CD8-positive, alpha-beta memory T cell (primary cell): ENCODE measurements around the gene FER1L5. TPM values are rescaled to one million over a fixed set of nuclear protein-coding genes. Genes with fewer than 3 reads are reported as not detected.

Experiments
- CTCF ChIA-PET: fragments of 350-600 bp; sonication (Branson Sonifier 250); formaldehyde crosslinking; loops from one replicate; lab custom pipeline; 2021; ENCODE audit warnings: antibody characterized with exemption; lab: Charles Lee
- POLR2A ChIA-PET: fragments of 350-600 bp; sonication (Branson Sonifier 250); formaldehyde crosslinking; loops from one replicate; lab custom pipeline; 2021; ENCODE audit warnings: antibody characterized with exemption; lab: Charles Lee
- DNase-seq, 5 donors: peaks; one replicate each; pipeline versions ENCODE4 v3.0.0 to v3.0.0-alpha.2; 2020 to 2022; ENCODE audit warnings: mixed read lengths in 1 of 5
- H3K27ac ChIP-seq: one replicate; pipeline ENCODE4 v1.7.0; 2013; ENCODE audit warnings: low read depth, mild to moderate bottlenecking, low read length, moderate library complexity
- H3K27me3 ChIP-seq: 2 replicates; pipeline ENCODE4 v1.7.0; 2013; ENCODE audit warnings: low read length, mild to moderate bottlenecking; ENCODE audit not compliant: insufficient read depth, poor library complexity, severe bottlenecking
- H3K36me3 ChIP-seq: 2 replicates; pipeline ENCODE4 v1.7.0; 2013; ENCODE audit warnings: mild to moderate bottlenecking, low read length, moderate library complexity; ENCODE audit not compliant: insufficient read depth
- H3K4me1 ChIP-seq: 2 replicates; pipeline ENCODE4 v1.7.0; 2013; ENCODE audit warnings: mild to moderate bottlenecking, low read length, moderate library complexity; ENCODE audit not compliant: insufficient read depth
- H3K4me3 ChIP-seq: 2 replicates; pipeline ENCODE4 v1.7.0; 2013; ENCODE audit warnings: mild to moderate bottlenecking, low read length
- H3K9me3 ChIP-seq: 2 replicates; pipeline ENCODE4 v1.7.0; 2013; ENCODE audit warnings: mild to moderate bottlenecking, low read length
- H3K27ac Mint-ChIP-seq, 8 donors: one replicate each; pipeline ENCODE4 v1.8.0; 2020 to 2021; ENCODE audit warnings: mixed read lengths in 8 of 8, mild to moderate bottlenecking in 6 of 8, inconsistent platforms in 3 of 8, moderate library complexity in 3 of 8
- H3K27me3 Mint-ChIP-seq, 2 donors: one replicate each; pipeline ENCODE4 v1.8.0; 2020 to 2021; ENCODE audit warnings: mixed read lengths in 2 of 2, mild to moderate bottlenecking in 1 of 2, moderate library complexity in 1 of 2
- H3K36me3 Mint-ChIP-seq, 3 donors: one replicate each; pipeline ENCODE4 v1.8.0; 2020 to 2021; ENCODE audit warnings: mixed read lengths in 3 of 3, inconsistent platforms in 1 of 3, mild to moderate bottlenecking in 1 of 3
- H3K4me1 Mint-ChIP-seq, 3 donors: one replicate each; pipeline ENCODE4 v1.8.0; 2020 to 2021; ENCODE audit warnings: mixed read lengths in 3 of 3, inconsistent platforms in 1 of 3, mild to moderate bottlenecking in 1 of 3
- H3K4me3 Mint-ChIP-seq, 7 donors: one replicate each; pipeline ENCODE4 v1.8.0; 2020 to 2021; ENCODE audit warnings: mixed read lengths in 7 of 7, mild to moderate bottlenecking in 6 of 7, moderate library complexity in 4 of 7, inconsistent platforms in 2 of 7
- H3K9me3 Mint-ChIP-seq, 5 donors: one replicate each; pipeline ENCODE4 v1.8.0; 2020 to 2022; ENCODE audit warnings: mixed read lengths in 5 of 5, mild to moderate bottlenecking in 3 of 5, moderate library complexity in 2 of 5, inconsistent platforms in 1 of 5
- polyA plus RNA-seq: library from polyadenylated mRNA; unstranded; fragments of 300-500 nt; fragmentation: Illumina TruSeq; gene quantifications from one replicate; pipeline ENCODE4 v1.2.3, GENCODE V29; 2021
- total RNA-seq, 2 experiments: library from RNA; stranded (reverse); gene quantifications; one replicate each; pipeline ENCODE4 v1.2.3, GENCODE V29; 2021

The FER1L5 gene
- total and polyA plus RNA-seq, 3 experiments from 2014 or later = not detected

DNA sequence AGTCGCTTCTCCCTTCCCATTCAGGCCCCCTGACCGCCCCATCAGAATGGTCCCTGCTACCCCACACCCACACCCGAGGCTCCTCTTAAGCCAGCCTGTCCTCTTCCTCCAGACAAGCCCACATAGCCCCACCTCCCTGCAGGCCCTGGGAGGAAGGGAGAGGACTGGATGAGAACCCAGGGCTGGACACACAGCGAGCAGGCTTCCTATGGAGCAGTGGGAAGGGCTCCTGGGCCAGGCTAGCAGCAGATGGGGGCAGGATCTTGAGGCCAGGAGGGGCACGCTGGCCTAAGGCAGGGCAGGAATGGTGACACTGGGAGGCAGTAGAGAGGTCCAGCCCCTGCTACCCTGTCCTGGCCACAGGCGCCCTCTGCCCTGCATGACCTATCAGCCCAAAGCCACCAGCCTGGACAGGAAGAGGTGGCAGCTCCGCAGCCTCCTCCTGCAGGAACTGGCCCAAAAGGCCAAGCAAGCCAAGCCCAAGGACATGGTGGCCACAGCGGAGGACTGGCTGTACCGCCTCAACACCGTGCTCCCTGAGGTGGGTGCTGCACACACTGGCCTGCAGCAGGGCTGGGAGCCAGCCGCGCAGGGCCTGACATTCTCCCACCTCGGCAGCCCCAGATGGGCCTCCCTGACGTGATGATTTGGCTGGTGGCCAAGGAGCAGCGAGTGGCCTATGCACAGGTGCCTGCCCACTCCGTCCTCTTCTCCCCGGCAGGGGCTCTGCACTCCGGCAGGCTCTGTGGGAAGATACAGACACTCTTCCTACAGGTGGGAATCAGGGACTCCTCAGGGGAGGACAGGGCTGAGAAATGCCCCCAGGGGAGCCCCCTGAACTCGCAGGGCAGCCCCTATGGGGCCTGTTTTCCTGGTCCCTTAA lies 43.3 kb downstream of the FER1L5 start:
- Mint-ChIP-seq H3K4me3 (no peak overlapping the region), H3K4me1 (no peaks in the 10 kb centered on the region), H3K36me3 (no peaks in the 10 kb centered on the region), H3K27ac (no peak overlapping the region), H3K27me3 (peaks cover 5 to 13% of the 10 kb centered on the region in 2 donors), H3K9me3 (no peaks in the 10 kb centered on the region)
- CTCF ChIA-PET = no interaction called here
- Histone ChIP-seq H3K4me1 (no peaks in the 10 kb centered on the region), H3K27me3 (no peaks in the 10 kb centered on the region), H3K9me3 (no peaks in the 10 kb centered on the region), H3K4me3 (no peak overlapping the region), H3K27ac (no peak overlapping the region), H3K36me3 (no peaks in the 10 kb centered on the region)
- no peak for DNase-seq
- POLR2A ChIA-PET = no interaction called here

GRCh38 chr2:96687266-96687665 lies 44.7 kb downstream of the FER1L5 start:
- POLR2A ChIA-PET = no interaction called here
- H3K4me3 ChIP-seq = no peak overlapping the region
- H3K4me1 ChIP-seq = no peaks in the 10 kb centered on the region
- H3K27ac Mint-ChIP-seq = peak overlapping the region in 1 of 8 donors; percentile 77
- CTCF ChIA-PET = no interaction called here
- H3K9me3 Mint-ChIP-seq = no peaks in the 10 kb centered on the region
- no peak for DNase-seq
- H3K4me3 Mint-ChIP-seq = no peak overlapping the region
- no peaks in the 10 kb centered on the region for H3K4me1 Mint-ChIP-seq
- peaks cover 5 to 13% of the 10 kb centered on the region in 2 donors for H3K27me3 Mint-ChIP-seq
- H3K36me3 Mint-ChIP-seq = no peaks in the 10 kb centered on the region
- H3K9me3 ChIP-seq = no peaks in the 10 kb centered on the region
- H3K27ac ChIP-seq = no peak overlapping the region
- H3K36me3 ChIP-seq = no peaks in the 10 kb centered on the region
- no peaks in the 10 kb centered on the region for H3K27me3 ChIP-seq

GRCh38 chr2:96687711-96688640 lies 45.4 kb downstream of the FER1L5 start:
- Mint-ChIP-seq H3K9me3 (no peaks in the 10 kb centered on the region), H3K27ac (no peak overlapping the region), H3K4me1 (no peaks in the 10 kb centered on the region), H3K4me3 (no peak overlapping the region), H3K36me3 (no peaks in the 10 kb centered on the region), H3K27me3 (peaks cover 5 to 13% of the 10 kb centered on the region in 2 donors)
- Histone ChIP-seq H3K4me1 (no peaks in the 10 kb centered on the region), H3K36me3 (no peaks in the 10 kb centered on the region), H3K27me3 (no peaks in the 10 kb centered on the region), H3K9me3 (no peaks in the 10 kb centered on the region), H3K4me3 (no peak overlapping the region), H3K27ac (no peak overlapping the region)
- ChIA-PET CTCF (no interaction called here), POLR2A (no interaction called here)
- DNase-seq = no peak

DNA sequence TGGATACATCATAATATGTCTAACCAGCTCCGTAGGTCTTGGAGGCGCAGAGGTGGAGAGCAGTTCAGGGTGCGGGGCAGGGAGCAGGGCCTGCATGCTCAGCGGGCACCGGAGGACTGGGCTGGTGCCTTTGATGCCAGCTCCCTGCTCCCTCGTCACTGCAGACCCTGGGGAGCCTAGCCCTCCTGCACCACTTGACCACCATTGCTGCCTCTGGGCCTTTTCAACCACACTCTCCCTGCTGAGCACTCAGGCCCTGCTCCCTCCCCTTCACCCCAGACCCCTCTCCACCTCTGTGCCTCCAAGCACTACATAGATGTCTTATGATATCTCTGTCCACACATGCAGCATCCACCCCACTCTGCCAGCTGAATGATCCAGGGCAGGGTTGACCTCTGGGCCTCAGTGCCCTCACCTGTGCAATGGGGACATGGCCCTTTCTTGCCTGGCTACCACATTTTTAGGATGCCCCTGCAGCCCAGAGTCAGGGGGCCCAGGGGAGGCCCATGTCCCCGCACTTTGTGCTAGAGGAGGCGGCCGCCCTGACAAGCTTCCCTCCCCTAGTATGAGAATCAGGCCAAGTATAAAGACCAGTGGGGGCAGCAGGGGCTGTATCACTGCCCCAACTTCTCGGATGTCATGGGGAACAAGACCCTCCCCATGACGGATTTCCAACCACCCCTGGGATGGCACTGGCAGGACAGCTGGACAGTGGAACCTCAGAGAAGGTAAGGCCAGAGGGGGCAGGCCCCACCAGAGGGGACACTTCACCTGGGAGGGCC lies 46.3 kb downstream of the FER1L5 start:
- no peaks in the 10 kb centered on the region for H3K27me3 ChIP-seq
- H3K9me3 Mint-ChIP-seq = no peaks in the 10 kb centered on the region
- H3K4me3 ChIP-seq = no peak overlapping the region
- H3K36me3 Mint-ChIP-seq = no peaks in the 10 kb centered on the region
- no peaks in the 10 kb centered on the region for H3K4me1 Mint-ChIP-seq
- CTCF ChIA-PET = no interaction called here
- no peaks in the 10 kb centered on the region for H3K9me3 ChIP-seq
- H3K27ac ChIP-seq = no peak overlapping the region
- POLR2A ChIA-PET = no interaction called here
- H3K27ac Mint-ChIP-seq = no peak overlapping the region
- no peaks in the 10 kb centered on the region for H3K4me1 ChIP-seq
- H3K27me3 Mint-ChIP-seq = peaks cover 5 to 13% of the 10 kb centered on the region in 2 donors
- H3K36me3 ChIP-seq = no peaks in the 10 kb centered on the region
- no peak overlapping the region for H3K4me3 Mint-ChIP-seq
- no peak for DNase-seq

DNA sequence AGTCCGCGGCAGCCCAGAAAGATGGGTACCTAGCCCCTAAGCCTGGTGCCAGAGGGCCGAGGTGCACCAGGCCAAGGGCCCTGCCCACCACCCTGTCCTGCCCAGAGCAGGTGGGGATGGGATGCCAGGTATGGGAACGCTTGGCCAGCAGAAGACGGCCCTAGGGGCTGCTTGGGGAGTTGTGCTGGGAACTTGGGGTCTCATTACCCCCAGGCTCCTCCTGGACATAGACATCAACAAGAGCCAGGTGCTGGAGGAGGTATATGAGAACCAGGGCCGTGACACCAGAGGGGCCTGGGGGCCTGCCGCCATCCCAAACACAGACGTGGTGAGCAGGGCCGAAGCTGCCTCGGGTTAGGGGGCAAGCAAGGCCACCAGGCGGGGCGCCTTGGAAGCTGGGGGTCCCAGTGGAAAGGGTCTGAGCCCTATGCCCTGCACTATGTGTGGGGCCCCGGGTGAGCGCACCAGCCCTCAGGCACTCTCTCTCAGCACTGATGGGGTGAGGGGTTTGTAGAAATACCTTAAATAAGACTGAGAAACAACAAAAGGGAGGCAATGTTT lies 46.9 kb downstream of the FER1L5 start:
- H3K4me3 ChIP-seq = no peak overlapping the region
- H3K27me3 ChIP-seq = no peaks in the 10 kb centered on the region
- Mint-ChIP-seq H3K36me3 (no peaks in the 10 kb centered on the region), H3K4me3 (no peak overlapping the region), H3K9me3 (no peaks in the 10 kb centered on the region), H3K27me3 (peaks cover 3 to 10% of the 10 kb centered on the region in 2 donors), H3K4me1 (no peaks in the 10 kb centered on the region), H3K27ac (no peak overlapping the region)
- ChIA-PET POLR2A (no interaction called here), CTCF (no interaction called here)
- no peak overlapping the region for H3K27ac ChIP-seq
- H3K9me3 ChIP-seq = no peaks in the 10 kb centered on the region
- no peaks in the 10 kb centered on the region for H3K36me3 ChIP-seq
- no peak for DNase-seq
- H3K4me1 ChIP-seq = no peaks in the 10 kb centered on the region

DNA sequence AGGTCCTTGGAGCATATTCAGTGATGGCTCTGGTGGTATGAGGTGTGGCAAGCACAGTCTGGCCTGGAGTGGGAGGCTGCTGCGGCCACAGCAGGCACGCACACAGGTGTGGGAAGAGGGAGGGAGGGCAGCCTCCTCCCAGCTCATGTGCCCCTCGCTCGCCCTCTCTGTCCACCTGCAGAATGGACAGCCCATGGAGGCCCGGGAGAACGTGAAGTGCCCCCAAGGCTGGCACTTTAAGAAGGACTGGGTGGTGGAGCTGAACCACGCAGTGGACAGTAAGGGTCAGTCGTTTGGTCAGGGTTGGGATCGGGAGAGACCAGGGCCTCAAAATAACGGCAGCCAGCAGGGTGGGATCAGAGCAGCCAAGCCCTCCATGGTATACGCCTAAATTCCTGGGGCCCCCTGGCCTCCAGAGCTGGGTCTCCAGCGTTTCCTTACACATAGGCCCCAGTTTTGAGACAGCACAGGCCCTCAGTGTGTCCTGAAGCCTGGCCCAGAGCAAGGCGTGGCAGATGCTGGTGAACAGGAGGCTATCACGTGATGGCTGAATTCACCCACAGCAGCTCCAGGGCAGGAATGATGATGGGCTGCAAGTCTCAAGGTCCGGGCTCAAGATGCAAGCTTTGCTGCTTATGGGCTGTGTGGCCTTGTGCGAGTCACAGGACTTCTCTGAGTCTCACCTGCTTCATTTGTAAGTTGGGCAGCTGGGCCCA lies 47.9 kb downstream of the FER1L5 start:
- Histone ChIP-seq H3K27me3 (no peaks in the 10 kb centered on the region), H3K9me3 (no peaks in the 10 kb centered on the region), H3K27ac (no peak overlapping the region), H3K4me1 (no peaks in the 10 kb centered on the region), H3K36me3 (no peaks in the 10 kb centered on the region), H3K4me3 (no peak overlapping the region)
- ChIA-PET POLR2A (no interaction called here), CTCF (interaction anchor here (0.8 kb wide), 1 partner anchor 19 kb away, joined by 3 read pairs; no protein-coding TSS in a partner anchor)
- DNase-seq = no peak
- Mint-ChIP-seq H3K4me1 (no peaks in the 10 kb centered on the region), H3K36me3 (no peaks in the 10 kb centered on the region), H3K27me3 (peaks cover 2 to 6% of the 10 kb centered on the region in 2 donors), H3K27ac (peak overlapping the region in 1 of 8 donors; percentile 33), H3K9me3 (no peaks in the 10 kb centered on the region), H3K4me3 (no peak overlapping the region)

- Histone ChIP-seq H3K9me3 (no peaks in the 10 kb centered on the region), H3K4me3 (no peak overlapping the region), H3K36me3 (no peaks in the 10 kb centered on the region), H3K27me3 (no peaks in the 10 kb centered on the region), H3K27ac (no peak overlapping the region), H3K4me1 (no peaks in the 10 kb centered on the region)
- peaks cover 1 to 6% of the 10 kb centered on the region in 2 donors for H3K27me3 Mint-ChIP-seq
- no peak for DNase-seq
- CTCF ChIA-PET = interaction anchor here (0.8 kb wide), 1 partner anchor 19 kb away, joined by 3 read pairs; no protein-coding TSS in a partner anchor
- POLR2A ChIA-PET = no interaction called here
- H3K27ac Mint-ChIP-seq = no peak overlapping the region
- H3K4me3 Mint-ChIP-seq = no peak overlapping the region
- H3K9me3 Mint-ChIP-seq = no peaks in the 10 kb centered on the region
- no peaks in the 10 kb centered on the region for H3K36me3 Mint-ChIP-seq
- no peaks in the 10 kb centered on the region for H3K4me1 Mint-ChIP-seq
Observed at GRCh38 chr2:96691022-96691612, 48.6 kb downstream of the FER1L5 start.
